NCI-H1417 treated with DMSO at 0.1 percent for 48 hours (cell line): Measurements from ENCODE around the gene SH3PXD2A.

Source experiments
- DNase-seq: peaks from one replicate; lab custom pipeline; 2025; lab: John Stamatoyannopoulos, UW

The SH3PXD2A gene

DNA sequence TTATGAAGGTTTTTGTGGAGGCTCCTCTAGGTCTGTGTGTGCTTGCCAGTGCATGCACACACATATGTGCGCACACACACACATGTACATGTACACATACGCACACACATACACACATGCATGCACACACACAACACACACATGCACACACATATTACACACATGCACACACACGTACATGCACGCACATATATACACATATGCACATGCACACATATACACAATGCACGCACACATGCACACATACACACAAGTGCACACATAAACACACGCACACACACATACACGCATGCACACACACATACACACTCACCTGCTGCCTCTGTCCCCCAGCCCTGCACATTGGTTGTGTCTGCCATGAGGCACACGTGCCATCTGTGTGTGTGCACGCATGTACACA, 295.6 kb downstream of the SH3PXD2A start:
- no peak for DNase-seq

DNA sequence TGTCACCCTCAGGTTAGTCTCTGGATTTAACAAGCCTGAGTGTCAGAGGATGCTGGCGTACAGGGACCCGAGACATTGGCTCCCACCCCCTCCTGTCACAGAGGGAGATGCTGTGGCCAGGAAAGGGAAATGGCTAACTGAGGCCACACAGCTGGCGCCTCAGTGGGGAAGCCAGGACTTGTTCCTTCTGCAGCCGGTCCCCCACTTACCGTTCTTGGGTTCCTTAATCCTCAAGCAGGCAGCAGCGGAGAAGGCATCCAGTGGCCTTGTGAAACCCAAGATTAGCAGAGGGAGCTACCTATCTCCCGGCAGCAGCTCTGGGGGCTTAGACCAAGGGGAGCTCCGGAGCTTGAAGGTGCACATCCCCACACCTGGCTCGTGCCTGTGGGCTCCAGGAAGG, 296.5 kb downstream of the SH3PXD2A start:
- no peak for DNase-seq

DNA sequence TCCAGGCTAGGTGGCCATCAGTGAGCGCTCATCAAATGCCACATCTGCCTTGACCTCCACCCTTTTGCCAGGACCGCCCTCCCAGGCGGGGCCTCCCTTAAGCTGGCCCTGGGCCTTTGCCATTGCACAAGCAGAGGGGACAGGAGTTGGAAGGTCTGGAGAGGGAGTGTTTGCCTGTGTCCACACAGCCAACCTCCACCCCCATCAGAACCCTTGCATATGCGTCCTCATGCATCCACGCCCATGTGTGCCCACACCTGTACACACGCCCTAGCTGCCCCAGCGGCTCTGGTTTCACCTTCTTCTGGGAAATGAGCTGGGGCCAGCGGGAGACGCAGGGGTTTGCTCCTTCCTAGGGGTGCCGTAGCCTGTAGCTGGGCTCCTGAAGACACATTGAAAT, 297.9 kb downstream of the SH3PXD2A start:
- no peak for DNase-seq

DNA sequence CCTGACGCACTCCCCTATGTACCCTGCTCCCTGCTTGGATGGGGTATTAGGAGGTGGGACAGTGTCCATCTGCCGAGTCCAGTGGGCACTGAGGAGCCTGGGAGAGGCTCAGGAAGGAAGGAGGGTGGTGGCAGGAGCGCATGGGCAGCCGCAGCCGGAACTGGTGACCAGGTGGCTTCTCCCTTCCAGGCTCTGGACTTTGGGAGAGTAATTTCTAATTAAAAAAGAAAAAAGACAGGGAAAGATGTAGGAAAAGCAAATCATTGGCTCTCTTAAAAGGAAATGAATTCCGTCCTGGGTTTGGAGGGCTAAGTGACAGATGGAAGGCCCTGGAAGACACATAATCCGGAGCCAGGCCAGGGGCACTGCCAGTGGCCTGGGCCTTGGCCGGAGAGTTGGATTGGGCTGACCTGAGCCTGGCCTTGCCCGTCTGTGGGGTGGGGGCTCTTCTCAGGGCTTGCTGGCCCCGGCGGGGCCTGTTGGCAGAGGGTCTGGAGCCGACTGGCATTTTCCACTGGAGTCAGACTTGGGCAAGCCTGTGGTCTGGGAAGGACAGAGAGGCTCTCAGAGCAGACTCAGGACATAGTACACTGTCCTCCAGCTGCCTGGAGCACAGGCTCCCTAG, 298.9 kb downstream of the SH3PXD2A start:
- DNase-seq, result no peak

DNA sequence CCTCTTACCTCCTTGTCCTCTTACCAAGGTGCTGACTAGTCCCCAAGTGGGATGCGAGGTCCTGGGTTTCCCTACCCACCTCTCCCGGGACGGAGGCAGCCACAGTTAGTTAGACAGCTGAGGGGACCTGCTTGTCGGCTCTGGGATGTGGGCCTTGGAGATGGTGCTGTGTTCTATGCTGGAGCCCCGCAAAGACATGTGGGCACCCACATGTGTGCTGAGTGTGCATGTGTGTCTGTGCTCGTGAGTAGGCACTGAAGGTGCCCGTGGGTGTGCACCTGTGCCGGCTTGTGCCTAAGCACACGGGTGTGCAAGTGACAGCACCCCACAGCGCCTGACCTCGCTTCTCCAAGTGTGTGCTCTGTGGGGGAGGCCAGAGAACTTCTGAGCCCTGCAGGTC, 299.7 kb downstream of the SH3PXD2A start:
- no peak for DNase-seq

DNA sequence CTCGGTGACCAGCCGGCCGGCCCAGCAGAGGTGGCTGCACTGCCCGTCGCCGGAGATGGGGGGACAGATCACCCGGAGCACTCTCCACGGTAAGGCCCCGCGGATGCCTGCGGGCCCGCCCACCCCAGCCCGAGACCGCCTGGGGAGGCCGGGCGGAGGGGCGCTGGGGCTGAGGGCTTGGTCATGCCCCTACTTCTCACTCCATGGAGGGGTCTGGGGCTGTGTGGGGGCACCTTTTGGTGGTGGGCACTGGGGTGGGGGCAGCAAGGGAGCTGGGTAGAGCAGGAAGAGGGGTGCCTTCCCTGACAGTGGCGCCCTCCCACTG, 300.1 kb downstream of the SH3PXD2A start:
- no peak for DNase-seq

DNA sequence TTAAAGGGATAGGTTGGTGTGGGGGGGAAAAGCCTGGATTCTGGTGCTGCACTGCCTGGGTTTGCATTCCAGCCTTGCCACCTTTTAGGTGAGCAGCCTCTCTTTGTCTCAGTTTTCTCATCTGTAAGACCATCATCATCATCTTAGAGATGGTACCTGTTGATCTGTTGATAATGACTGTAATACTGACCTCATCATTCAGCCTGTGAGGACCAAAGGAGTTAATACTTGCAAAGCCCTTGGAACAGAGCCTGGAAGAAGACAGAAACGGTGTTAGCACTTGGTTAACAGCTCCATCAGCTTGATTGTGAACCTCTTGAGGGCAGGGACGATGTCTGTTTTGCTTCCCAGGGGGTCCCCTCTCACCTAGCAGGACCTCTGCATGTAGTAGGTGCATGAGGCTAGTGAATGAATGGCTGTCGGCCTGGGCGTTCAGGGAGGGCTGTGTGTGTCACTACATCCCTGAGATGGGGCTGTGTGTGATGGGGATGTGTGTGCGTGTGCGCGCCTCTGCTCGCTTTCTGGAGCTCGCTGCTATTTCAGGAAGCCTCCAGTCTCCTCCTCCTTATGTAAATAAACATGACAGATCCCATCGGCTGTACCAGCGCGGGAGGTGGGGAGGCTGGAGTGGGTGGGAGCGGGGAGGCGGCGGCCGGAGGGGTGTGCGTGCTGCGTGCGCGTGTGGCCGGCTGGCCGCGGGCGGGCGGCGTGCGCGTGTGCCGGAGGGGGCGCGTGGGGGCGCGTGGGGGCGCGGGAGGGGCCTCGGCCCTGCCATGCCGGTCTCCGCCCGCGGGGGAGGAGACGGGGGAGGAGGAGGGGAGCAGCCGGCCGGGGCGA, 300.7 kb downstream of the SH3PXD2A start:
- DNase-seq, result peak; percentile 10

DNA sequence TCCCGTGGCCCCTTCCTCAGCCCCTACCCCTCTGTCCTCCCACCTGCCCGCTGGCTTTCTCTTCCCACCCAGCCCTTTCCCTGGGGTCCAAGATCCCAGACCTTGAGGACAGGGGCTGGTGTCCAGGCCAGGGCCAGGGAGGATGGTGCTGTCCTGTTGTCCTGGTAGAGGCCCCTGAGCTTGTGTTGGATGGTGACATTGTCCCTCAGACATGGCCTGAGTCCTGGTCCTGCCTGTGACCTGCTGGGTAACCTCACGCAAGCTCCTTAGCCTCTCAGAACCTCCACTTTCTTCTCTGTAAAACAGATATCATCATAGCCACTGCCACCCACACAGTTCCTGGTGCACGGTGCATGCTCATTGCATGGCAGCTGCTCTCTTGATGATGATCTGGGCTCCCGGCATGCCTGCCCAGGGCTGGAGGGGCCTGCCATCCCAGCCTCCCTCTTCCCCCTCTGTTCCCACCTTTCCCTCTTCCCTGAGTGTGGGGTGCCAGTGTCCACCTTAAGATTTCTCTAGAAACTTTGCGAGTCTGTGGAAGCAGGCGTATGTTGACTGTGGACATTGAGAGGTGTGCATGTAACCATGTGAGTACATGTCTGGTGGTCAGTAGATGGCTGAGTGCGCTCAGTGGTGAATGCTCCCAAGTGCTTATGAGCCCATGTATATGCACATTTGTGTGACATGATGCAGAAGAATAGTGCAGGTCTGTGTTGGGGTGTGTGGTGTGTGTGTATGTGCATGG, 301.5 kb downstream of the SH3PXD2A start:
- no peak for DNase-seq

DNA sequence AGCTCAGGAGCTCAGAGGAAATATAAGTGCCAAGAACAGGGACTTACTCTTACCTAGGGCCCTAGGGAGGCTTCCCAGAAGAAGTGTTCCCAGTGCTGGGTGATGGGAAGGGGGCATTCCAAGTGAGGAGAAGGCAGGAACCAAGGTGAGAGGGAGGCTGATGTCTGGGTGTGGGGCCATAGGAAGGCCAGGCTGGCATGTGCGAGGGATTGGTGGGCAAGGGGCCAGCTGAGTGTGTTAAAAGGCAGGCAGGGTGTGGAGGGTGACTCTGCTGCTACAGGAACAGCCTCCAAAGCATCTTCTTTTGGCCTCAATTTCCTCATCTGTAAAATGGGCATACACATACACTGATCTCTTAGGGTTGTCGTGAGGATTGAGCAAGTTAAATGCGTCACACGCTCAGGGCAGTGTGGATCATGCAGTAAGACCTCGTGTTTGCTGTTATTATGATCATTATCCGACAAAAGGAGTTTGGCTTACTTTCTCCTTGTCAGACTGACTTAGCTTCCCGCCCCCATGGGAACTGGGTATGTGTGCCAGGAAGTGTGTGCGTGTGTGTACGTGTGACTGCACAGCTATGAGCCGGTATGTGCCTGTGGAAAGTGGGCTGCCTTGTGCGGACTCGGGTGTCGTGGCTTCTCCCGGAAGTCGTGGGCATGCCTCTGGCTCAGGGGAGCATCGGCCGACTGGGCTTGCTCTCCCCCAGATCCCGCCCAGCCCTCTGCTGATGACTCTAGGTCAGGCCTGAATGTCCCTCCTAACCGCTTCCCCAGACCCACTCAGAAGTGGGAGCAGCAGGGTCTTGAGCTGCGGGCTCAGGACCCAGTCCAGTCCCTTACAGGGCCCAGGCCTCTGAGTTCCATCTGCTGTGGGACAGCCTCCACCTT, 302.3 kb downstream of the SH3PXD2A start:
- DNase-seq, result no peak

DNA sequence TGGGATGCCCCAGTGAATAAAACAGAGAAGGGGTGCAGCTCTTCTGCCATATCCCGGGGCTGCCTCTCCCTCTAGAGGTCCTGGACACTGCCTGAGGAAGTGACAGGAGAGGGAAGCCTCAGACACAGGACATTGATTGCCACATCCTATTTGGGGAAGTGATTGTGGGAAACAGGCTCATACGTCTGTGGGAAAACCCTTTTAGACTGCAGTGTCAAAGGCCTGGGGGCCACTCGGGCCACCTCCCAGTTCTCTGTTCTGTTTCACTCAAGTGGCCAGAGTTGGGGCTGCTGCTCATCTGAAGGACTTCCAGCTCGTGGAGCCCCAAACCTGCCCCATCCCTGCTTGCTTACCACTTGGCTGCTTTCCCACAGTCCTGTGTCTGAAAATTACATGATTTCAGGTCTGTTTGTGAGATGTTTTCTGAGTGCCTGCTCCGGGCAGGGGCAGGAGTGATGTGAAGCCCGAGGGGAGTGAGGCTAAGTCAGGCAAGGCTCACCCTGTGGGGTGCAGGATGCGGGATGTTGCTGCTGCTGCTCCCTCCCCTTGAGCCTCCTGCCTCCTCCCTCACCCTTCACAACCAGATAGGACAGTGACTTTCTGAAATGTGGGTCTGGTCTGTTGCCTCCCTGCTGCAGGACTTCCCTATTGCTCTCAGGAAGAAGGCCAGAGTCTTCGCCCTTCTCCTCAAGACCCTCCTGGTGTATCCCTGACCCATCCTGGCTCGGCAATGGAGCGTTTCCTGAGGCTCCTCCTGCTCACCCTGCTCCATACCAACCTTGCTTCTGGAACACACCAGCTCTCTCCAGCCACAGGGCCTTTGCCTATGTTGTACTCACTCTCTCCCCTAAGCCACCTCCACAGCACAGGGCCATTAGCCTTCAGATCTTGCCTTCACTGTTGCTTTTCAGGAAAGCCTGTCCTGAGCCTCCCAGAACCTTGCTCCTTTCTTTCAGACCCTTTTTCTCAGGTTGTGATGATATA, 303.5 kb downstream of the SH3PXD2A start:
- DNase-seq, result no peak

DNA sequence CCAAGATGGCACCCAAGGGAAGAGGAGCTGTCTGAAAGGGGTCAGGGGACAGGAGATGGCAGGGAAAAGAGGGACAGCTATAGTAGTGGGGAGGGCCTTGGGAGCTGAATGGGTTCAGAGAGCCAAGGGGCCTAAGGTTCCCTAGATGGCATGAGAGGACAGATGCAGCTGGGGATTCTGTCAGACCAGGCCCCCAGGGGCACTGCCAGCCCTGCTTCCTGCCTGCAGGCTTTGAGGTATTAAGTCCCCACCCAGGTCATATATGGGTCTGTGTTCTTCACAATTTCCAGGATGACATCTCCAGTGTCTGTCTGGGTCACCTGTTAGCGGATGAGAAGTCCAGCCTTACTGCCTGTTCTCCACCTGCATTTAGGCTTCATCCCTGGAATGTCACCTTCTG, 305.1 kb downstream of the SH3PXD2A start:
- no peak for DNase-seq

DNA sequence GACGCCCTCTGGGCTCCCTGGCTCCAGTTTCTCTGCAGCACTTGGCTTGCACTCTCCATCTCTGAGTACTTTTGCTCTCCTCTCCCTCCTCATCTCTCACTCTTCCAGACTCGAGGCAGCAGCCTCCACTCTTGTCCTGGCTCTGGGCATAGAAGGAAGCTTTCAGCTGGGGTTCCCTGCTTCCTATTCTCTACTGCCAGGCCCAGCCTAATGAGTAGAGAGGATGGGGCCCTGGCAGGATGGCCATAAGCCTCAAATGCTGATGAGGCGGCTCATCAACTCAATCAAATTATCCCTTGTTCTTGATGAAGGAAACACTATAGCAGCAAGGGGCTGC, 306.1 kb downstream of the SH3PXD2A start:
- no peak for DNase-seq

DNA sequence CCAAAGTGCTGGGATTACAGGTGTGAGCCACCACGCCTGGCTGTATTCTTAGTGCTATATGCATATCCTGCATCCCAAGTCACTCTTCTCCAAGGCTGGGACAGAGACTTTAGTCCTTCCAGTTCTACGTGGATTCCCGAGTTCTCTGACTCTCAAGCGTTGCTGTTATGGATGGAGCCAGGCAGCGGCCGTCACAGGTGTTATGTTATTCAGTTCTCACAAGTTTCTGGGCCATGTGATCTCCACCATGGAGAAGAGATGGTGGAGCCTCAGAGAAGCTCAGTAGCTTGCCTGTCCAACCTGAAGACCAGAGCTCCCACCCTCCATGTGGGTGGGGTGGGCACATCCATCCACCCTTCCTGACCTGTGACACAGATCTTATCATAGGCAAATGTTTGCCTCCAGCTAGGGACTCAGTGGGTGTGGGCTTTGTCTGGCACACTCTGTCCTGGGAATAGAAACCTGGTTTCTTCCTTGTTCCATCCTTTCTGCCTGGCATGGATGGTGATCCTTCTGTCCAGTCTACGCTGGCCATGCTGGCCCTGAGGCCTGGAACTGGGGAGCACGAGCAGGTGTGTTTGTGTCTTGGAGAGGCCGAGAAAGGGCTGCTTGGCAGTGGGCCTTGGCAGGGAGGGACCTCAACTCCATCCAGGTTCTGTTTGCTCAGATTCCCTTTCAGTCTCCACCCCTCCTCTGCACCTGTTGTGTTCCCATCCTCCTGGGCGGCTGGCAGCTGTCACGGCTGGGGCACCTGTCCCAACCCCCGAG, 306.6 kb downstream of the SH3PXD2A start:
- no peak for DNase-seq

DNA sequence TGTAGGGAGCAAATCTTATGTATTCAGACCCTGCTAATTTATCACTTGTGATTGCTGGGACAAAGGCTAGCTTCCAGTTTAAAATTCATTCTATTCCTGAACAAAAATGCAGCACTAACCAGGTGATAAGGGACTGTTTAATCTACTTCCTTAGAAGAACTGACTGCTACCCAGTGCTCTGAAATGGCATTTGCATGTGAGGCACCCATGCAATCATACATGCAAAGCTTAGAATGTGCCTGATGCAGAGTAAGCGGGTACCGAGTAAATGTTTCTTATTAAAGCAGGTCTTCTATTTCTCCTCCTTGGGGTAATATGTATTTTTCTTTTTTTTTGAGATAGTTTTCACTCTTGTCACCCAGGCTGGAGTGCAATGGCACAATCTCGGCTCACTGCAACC, 307.4 kb downstream of the SH3PXD2A start:
- no peak for DNase-seq

DNA sequence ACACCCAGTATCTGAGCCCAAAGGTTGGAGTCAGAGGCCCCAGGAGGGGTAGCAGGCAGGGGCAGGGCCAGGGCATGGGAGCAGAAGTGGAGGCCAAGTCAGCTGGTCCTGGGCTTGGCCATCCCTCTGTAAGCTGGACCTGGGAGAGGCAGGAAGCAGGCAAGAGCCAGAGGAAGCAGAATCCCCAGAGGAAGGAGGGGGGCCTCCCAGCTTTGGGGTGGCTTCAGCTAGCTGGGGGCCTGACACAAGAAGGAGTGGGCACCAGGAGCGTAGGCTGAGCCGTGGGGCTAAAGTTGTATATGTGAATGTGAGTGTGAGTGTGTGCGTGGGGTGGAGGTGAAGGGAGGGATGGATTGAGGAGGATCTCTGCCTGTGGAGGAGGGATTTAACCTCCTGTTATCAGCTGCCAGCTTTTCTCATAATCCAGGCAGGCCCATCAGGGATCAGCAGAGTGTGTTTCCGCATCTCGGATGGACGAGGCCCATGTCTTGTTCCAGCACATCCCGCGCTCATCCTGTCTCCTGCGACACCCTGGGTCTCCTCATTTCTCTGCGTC, 307.9 kb downstream of the SH3PXD2A start:
- DNase-seq, result no peak

DNA sequence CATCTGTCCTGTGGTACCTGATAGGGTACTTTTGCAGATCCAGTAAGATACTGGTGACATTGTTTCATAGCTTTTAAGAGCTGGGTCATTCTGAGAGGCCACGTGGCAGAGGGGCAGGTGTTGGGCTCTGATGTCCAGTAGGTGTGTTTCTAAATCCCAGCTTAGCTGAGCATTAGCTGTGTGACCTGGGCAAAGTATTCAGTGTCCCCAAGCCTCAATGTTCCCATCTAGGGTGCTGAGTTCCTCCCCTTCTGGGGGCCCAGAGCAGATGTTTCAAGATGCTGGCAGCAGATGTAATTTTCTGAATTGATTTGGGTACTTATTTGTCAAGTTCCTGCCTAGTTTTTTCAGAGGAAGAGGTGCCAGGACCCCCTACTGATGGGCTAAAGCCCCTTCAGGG, 309.0 kb downstream of the SH3PXD2A start:
- DNase-seq, result no peak

DNA sequence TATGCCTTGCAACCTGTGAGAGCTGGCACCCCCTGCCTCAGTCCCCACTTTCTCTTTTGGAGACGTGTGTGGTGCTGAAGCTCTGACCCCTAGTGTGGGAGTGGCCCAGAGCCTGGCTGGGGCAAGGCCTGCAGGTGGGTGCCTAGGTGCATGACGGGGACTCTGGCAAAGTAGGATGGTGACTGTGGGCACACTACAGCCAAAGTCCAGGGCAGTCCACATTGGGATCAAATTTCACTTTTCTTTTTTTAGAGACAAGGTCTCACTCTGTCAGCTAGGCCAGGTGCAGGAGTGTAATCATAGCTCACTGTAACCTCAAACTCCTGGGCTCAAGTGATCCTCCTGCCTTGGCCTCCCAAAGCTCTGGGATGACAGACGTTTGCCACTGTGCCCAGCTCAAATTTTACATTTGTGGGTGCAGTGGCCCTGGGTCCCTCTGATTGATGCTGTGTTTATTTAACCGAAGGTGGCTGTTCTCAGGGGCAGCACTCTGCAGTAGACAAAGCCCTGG, 309.6 kb downstream of the SH3PXD2A start:
- DNase-seq, result no peak

DNA sequence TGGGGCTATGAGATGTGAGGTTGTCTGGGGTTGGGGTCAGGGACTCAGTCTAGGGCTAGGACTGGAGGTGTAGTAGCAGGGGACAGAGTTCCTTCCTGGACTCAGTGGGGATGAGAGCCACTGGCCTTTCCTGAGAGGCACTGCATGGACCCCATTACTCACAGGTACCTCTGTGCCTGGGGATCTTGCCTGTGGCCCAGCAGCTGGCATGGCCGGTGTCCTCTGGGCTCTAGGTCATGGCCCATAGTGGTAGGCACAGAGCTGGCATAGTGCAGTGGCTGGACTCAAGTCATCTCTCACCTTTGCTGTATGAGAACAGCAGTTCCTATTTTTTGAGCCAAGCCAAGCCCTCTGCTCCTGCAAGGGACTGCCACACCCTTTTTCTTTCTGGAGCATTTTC, 310.0 kb downstream of the SH3PXD2A start:
- DNase-seq, result no peak

DNA sequence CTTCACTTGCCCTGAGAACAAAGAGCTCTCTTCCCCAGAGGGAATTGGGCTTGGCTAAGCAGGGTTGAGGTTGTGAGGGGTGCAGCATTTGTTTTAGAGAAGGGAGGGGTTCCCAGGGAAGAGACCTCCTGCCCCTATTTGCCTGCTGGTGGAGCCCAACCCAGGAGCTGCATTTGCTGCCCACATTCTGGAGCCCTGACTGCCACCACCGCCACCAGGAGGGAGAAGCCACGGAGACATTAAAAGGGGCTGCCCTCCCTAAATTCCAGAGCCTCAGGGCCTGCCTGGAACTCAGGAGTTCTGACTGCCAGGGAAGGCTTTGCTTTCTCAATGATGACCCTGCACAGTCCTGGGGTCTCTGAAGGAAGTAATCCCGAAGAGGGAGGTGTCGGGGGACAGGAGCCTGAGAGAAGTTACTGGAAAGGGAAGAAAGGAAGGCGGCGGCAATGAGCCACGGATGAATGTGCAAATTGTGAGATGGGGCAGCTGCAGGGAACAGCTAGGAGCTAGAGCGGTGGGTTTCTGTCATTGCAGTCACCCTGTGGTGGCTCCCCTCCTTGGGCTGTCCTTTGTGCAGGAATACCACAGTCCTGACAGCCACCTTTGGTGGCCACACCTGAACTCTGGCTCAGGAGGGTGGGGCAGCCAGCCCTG, 310.6 kb downstream of the SH3PXD2A start:
- no peak for DNase-seq
